Activated naive CD4-positive, alpha-beta T cell treated with anti-CD3 and anti-CD28 coated beads for 36 hours (primary cell): Measurements from ENCODE around the gene HS3ST6. TPM values are rescaled to one million over a fixed set of nuclear protein-coding genes. Genes with fewer than 3 reads are reported as not detected.

Source experiments
- total RNA-seq, 2 experiments: library from RNA; stranded (reverse); gene quantifications; one replicate each; pipeline ENCODE4 v1.2.3, GENCODE V29; 2021

Gene HS3ST6
- total RNA-seq, 2 experiments from 2014 or later, result not detected

Other genes with a start within 250 kb of the HS3ST6 start
- 10 to 100 TPM; 54.0 to 69.4 TPM for gene JPT2, start 240.1 kb downstream of the HS3ST6 start, total RNA-seq
- 10 to 100 TPM; 46.5 to 50.7 TPM for gene MAPK8IP3, start 212.2 kb downstream of the HS3ST6 start, total RNA-seq
- gene NME3, start 146.9 kb downstream of the HS3ST6 start, total RNA-seq, result 10 to 100 TPM; 39.4 to 44.1 TPM
- gene EME2, start 145.6 kb downstream of the HS3ST6 start, total RNA-seq, result 1 to 10 TPM; 7.7 to 7.8 TPM
- 100 to 1,000 TPM; 122 to 138 TPM for gene MRPS34, start 145.3 kb downstream of the HS3ST6 start, total RNA-seq
- gene SPSB3, start 135.8 kb downstream of the HS3ST6 start, total RNA-seq, result 10 to 100 TPM; 14.0 to 17.0 TPM
- 10 to 100 TPM; 37.9 to 42.4 TPM for gene NUBP2, start 135.5 kb downstream of the HS3ST6 start, total RNA-seq
- not detected for gene IGFALS, start 124.7 kb downstream of the HS3ST6 start, total RNA-seq
- 10 to 100 TPM; 29.9 to 30.1 TPM for gene HAGH, start 91.6 kb downstream of the HS3ST6 start, total RNA-seq
- 1 to 10 TPM; 6.0 to 7.3 TPM for gene FAHD1, start 91.2 kb downstream of the HS3ST6 start, total RNA-seq
- gene MEIOB, start 46.3 kb downstream of the HS3ST6 start, total RNA-seq, result under 1 TPM; 0.52 to 0.76 TPM
- gene MSRB1, start 24.8 kb upstream of the HS3ST6 start, total RNA-seq, result 10 to 100 TPM in 1 of 2 experiments, 1 to 10 TPM in 1; 8.5 to 11.0 TPM
- not detected for gene RPL3L, start 36.3 kb upstream of the HS3ST6 start, total RNA-seq
- 100 to 1,000 TPM; 111 TPM for gene NDUFB10, start 41.1 kb upstream of the HS3ST6 start, total RNA-seq
- 1,000 to 10,000 TPM; 7,042 to 7,057 TPM for gene RPS2, start 46.4 kb upstream of the HS3ST6 start, total RNA-seq
- gene RNF151, start 48.4 kb upstream of the HS3ST6 start, total RNA-seq, result not detected
- gene TBL3, start 53.6 kb upstream of the HS3ST6 start, total RNA-seq, result 10 to 100 TPM; 36.5 to 38.0 TPM
- gene NOXO1, start 63.1 kb upstream of the HS3ST6 start, total RNA-seq, result not detected
- 10 to 100 TPM; 29.8 to 30.1 TPM for gene GFER, start 65.8 kb upstream of the HS3ST6 start, total RNA-seq
- 1 to 10 TPM; 5.7 to 7.2 TPM for gene SYNGR3, start 71.6 kb upstream of the HS3ST6 start, total RNA-seq
- 10 to 100 TPM; 88.8 to 93.5 TPM for gene ZNF598, start 91.4 kb upstream of the HS3ST6 start, total RNA-seq
- 1 to 10 TPM; 1.3 to 1.9 TPM for gene NPW, start 101.4 kb upstream of the HS3ST6 start, total RNA-seq
- gene NHERF2, start 108.5 kb upstream of the HS3ST6 start, total RNA-seq, result 1 to 10 TPM; 1.5 to 2.1 TPM
- 10 to 100 TPM; 20.1 to 24.1 TPM for gene NTHL1, start 129.4 kb upstream of the HS3ST6 start, total RNA-seq
- 10 to 100 TPM; 72.3 to 72.7 TPM for gene TSC2, start 129.6 kb upstream of the HS3ST6 start, total RNA-seq
- 10 to 100 TPM; 63.3 to 68.9 TPM for gene PKD1, start 217.5 kb upstream of the HS3ST6 start, total RNA-seq
- gene RAB26, start 230.2 kb upstream of the HS3ST6 start, total RNA-seq, result not detected
- 100 to 1,000 TPM; 102 to 104 TPM for gene TRAF7, start 237.4 kb upstream of the HS3ST6 start, total RNA-seq